Panc1 (cell line): ENCODE results near the gene NPHP4.

Experiments
- POLR2AphosphoS5 ChIP-seq: IDR thresholded peaks from 2 replicates; pipeline ENCODE4 v1.6.1; 2012; ENCODE audit warnings: mild to moderate bottlenecking, low read depth, low read length, moderate library complexity
- REST ChIP-seq, 2 experiments: IDR thresholded peaks; 2 replicates each; pipeline ENCODE4 v1.6.1; 2011 to 2012; ENCODE audit warnings: low read depth in 2 of 2, control low read depth in 1 of 2, low read length in 1 of 2, mild to moderate bottlenecking in 1 of 2, moderate library complexity in 1 of 2; ENCODE audit not compliant: insufficient read depth in 1 of 2
- TCF7L2 ChIP-seq: IDR thresholded peaks from 2 replicates; pipeline ENCODE4 v1.6.1; 2011; ENCODE audit warnings: mild to moderate bottlenecking, low read depth, low read length, inconsistent platforms
- TF ChIP-seq, protein P1 (sequence below): fragments of 450-650 bp; IDR thresholded peaks from 2 replicates; pipeline ENCODE4 v1.5.1; 2017; ENCODE audit warnings: mild to moderate bottlenecking

GRCh38 chr1:5949761-5950100 is 42.5 kb downstream of the NPHP4 start:
- no peak for TF ChIP-seq POLR2AphosphoS5
- TF ChIP-seq, protein P1, sequence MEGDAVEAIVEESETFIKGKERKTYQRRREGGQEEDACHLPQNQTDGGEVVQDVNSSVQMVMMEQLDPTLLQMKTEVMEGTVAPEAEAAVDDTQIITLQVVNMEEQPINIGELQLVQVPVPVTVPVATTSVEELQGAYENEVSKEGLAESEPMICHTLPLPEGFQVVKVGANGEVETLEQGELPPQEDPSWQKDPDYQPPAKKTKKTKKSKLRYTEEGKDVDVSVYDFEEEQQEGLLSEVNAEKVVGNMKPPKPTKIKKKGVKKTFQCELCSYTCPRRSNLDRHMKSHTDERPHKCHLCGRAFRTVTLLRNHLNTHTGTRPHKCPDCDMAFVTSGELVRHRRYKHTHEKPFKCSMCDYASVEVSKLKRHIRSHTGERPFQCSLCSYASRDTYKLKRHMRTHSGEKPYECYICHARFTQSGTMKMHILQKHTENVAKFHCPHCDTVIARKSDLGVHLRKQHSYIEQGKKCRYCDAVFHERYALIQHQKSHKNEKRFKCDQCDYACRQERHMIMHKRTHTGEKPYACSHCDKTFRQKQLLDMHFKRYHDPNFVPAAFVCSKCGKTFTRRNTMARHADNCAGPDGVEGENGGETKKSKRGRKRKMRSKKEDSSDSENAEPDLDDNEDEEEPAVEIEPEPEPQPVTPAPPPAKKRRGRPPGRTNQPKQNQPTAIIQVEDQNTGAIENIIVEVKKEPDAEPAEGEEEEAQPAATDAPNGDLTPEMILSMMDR = no peak
- TF ChIP-seq TCF7L2 = no peak
- no peak for TF ChIP-seq REST (IDR thresholded peaks at IDR 0.05; ENCODE audit: insufficient read depth in 1 of 2, low read depth in 2 of 2, low read length in 1 of 2)
